ENCODE data around the gene CHMP4B. TPM values are rescaled to one million over a fixed set of nuclear protein-coding genes. Genes with fewer than 3 reads are reported as not detected.

CHMP4B gene
- polyA plus RNA-seq, 1 experiment: 65.3 TPM

GRCh38 chr20:33838035-33838864 lies 27.1 kb downstream of the CHMP4B start:
- Histone ChIP-seq H3K4me3 (ENCODE audit: low read depth, low read length) (no peak overlapping the region), H3K27me3 (ENCODE audit: control insufficient read depth, insufficient read depth, low read length) (no peaks in the 10 kb centered on the region), H3K36me3 (ENCODE audit: control insufficient read depth, insufficient read depth, low read length) (peaks cover 2% of the 10 kb centered on the region)
- no peak for DNase-seq (ENCODE audit: low read depth)
- no peak for TF ChIP-seq CTCF (IDR thresholded peaks at IDR 0.05; ENCODE audit: insufficient read depth, low read depth, low read length)
- ChIA-PET POLR2A (no interaction called here), CTCF (no interaction called here)

DNA sequence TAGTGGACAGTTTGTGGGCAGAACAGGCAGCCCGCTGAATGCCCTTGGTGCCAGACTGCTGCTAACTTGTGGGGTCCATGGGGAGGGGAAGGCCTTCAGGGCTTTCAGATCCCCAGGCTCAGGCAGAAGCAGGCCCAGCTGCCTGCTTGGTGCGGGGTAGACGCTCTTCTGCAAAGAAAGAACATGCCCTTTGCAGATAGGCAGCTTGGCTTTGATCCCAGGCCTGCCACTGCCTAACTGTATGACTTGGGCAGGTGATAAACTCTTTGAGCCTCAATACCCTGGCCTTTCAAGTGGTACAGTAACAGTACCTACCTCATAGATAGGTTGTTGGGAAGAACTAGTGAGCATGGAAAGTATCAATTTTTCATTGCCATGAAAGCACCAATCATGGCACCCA lies 28.4 kb downstream of the CHMP4B start:
- no peak overlapping the region for H3K4me3 ChIP-seq (ENCODE audit: low read depth, low read length)
- POLR2A ChIA-PET: no interaction called here

DNA sequence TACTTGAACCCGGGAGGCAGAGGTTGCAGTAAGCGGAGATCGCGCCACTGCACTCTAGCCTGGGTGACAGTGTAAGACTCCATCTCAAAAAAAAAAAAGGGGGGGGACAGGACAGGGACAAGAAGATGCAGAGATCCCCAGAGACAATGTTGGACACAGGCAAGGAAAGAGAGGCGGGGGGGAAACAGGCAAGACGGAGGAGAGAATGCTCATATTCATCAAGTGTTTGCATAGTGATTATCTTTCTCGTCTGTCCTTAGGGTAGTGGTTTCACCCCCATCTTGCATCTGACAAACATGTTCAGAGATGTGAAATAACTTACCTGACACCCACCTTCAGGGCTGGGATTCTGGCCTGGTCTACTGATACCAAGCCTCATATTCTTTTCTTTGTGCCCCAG lies 29.0 kb downstream of the CHMP4B start:
- ChIA-PET POLR2A (no interaction called here), CTCF (interaction anchor here (1.1 to 1.9 kb wide), 2 partner anchors 202 to 229 kb away, joined by 3 to 6 read pairs; no protein-coding TSS in a partner anchor)
- no peak for TF ChIP-seq CTCF (IDR thresholded peaks at IDR 0.05; ENCODE audit: insufficient read depth, low read depth, low read length)
- DNase-seq (ENCODE audit: low read depth): no peak
- no peak overlapping the region for H3K4me3 ChIP-seq (ENCODE audit: low read depth, low read length)
- H3K27me3 ChIP-seq (ENCODE audit: control insufficient read depth, insufficient read depth, low read length): no peaks in the 10 kb centered on the region
- H3K36me3 ChIP-seq (ENCODE audit: control insufficient read depth, insufficient read depth, low read length): peaks cover 2% of the 10 kb centered on the region; the same call in 1 of the 2 replicates

More for the DNA sequence above, 28.4 kb downstream of the CHMP4B start:
- no peak for DNase-seq (ENCODE audit: low read depth)
- peaks cover 2% of the 10 kb centered on the region; the same call in 1 of the 2 replicates for H3K36me3 ChIP-seq (ENCODE audit: control insufficient read depth, insufficient read depth, low read length)
- CTCF ChIA-PET: interaction anchor here (0.9 kb wide), 1 partner anchor 9 kb away, joined by 5 read pairs; no protein-coding TSS in a partner anchor
- no peaks in the 10 kb centered on the region for H3K27me3 ChIP-seq (ENCODE audit: control insufficient read depth, insufficient read depth, low read length)
- no peak for TF ChIP-seq CTCF (IDR thresholded peaks at IDR 0.05; ENCODE audit: insufficient read depth, low read depth, low read length)

- no peaks in the 10 kb centered on the region for H3K27me3 ChIP-seq (ENCODE audit: control insufficient read depth, insufficient read depth, low read length)
- ChIA-PET POLR2A (no interaction called here), CTCF (interaction anchor here (1.0 to 1.9 kb wide), 3 partner anchors 22 to 228 kb away, joined by 3 to 6 read pairs (median 3); no protein-coding TSS in a partner anchor)
- no peak for TF ChIP-seq CTCF (IDR thresholded peaks at IDR 0.05; ENCODE audit: insufficient read depth, low read depth, low read length)
- no peak overlapping the region for H3K4me3 ChIP-seq (ENCODE audit: low read depth, low read length)
- H3K36me3 ChIP-seq (ENCODE audit: control insufficient read depth, insufficient read depth, low read length): peaks cover 2% of the 10 kb centered on the region; the same call in 1 of the 2 replicates
- DNase-seq (ENCODE audit: low read depth): no peak
Observed at GRCh38 chr20:33840759-33841435, 29.7 kb downstream of the CHMP4B start.

- Histone ChIP-seq H3K36me3 (ENCODE audit: control insufficient read depth, insufficient read depth, low read length) (peaks cover 2% of the 10 kb centered on the region; the same call in 1 of the 2 replicates), H3K27me3 (ENCODE audit: control insufficient read depth, insufficient read depth, low read length) (no peaks in the 10 kb centered on the region), H3K4me3 (ENCODE audit: low read depth, low read length) (no peak overlapping the region)
- no peak for TF ChIP-seq CTCF (IDR thresholded peaks at IDR 0.05; ENCODE audit: insufficient read depth, low read depth, low read length)
- DNase-seq (ENCODE audit: low read depth): no peak
- POLR2A ChIA-PET: no interaction called here
- CTCF ChIA-PET: interaction anchor here (0.7 to 1.9 kb wide), 4 partner anchors 12 to 228 kb away, joined by 3 to 6 read pairs (median 3); no protein-coding TSS in a partner anchor
Observed at GRCh38 chr20:33841436-33841799, 30.3 kb downstream of the CHMP4B start.

Measured in BJ (cell line).